OCI-LY3 (cell line): ENCODE measurements around the gene CORT.

Experiments
- EZH2phosphoT487 ChIP-seq: fragments of 200-600 bp; shearing (Covaris generic); IDR thresholded peaks from 2 replicates; pipeline ENCODE4 v1.6.1; 2018; ENCODE audit warnings: antibody characterized with exemption, mixed run types, low read depth
- TF ChIP-seq, protein P1 (sequence below): fragments of 200-600, 300-600 bp; sonication (generic); IDR thresholded peaks from 2 replicates; pipeline ENCODE4 v1.5.1; 2014; ENCODE audit warnings: antibody characterized with exemption, low read length, low read depth

- TF ChIP-seq, protein P1, sequence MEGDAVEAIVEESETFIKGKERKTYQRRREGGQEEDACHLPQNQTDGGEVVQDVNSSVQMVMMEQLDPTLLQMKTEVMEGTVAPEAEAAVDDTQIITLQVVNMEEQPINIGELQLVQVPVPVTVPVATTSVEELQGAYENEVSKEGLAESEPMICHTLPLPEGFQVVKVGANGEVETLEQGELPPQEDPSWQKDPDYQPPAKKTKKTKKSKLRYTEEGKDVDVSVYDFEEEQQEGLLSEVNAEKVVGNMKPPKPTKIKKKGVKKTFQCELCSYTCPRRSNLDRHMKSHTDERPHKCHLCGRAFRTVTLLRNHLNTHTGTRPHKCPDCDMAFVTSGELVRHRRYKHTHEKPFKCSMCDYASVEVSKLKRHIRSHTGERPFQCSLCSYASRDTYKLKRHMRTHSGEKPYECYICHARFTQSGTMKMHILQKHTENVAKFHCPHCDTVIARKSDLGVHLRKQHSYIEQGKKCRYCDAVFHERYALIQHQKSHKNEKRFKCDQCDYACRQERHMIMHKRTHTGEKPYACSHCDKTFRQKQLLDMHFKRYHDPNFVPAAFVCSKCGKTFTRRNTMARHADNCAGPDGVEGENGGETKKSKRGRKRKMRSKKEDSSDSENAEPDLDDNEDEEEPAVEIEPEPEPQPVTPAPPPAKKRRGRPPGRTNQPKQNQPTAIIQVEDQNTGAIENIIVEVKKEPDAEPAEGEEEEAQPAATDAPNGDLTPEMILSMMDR: no peak
- TF ChIP-seq EZH2phosphoT487: no peak
Measured at GRCh38 chr1:10424651-10425050, 25.2 kb upstream of the CORT start.
